Panc1 (cell line): ENCODE measurements around the gene NRP1. TPM values are rescaled to one million over a fixed set of nuclear protein-coding genes. Genes with fewer than 3 reads are reported as not detected.

ENCODE experiments used
- ATAC-seq: fragments of 200-7000 bp; cut with Tn5 transposase; 2 replicates; pipeline ENCODE4 v1.9.1; 2020; ENCODE audit warnings: mild to moderate bottlenecking, moderate library complexity
- BruUV-seq: library from RNA; stranded (reverse); fragments of 400-500 nt; replicated peaks from 2 replicates; lab custom pipeline; 2021; lab: Mats Ljungman, UMichigan
- CTCF ChIA-PET: fragments of 300-600 bp; sonication (Branson Sonifier 250); formaldehyde crosslinking; loops from one replicate; lab custom pipeline; 2022; ENCODE audit warnings: antibody characterized with exemption; lab: Charles Lee
- POLR2A ChIA-PET: fragments of 300-600 bp; sonication (Branson Sonifier 250); formaldehyde crosslinking; loops from one replicate; lab custom pipeline; 2022; ENCODE audit warnings: antibody characterized with exemption; lab: Charles Lee
- DNase-seq: peaks from one replicate; pipeline ENCODE4 v3.0.0-alpha.2; 2010; ENCODE audit warnings: low read depth, low spot score
- H3K27ac ChIP-seq: 2 replicates; pipeline ENCODE4 v1.5.1; 2011; ENCODE audit warnings: mild to moderate bottlenecking, low read length, inconsistent platforms
- H3K27me3 ChIP-seq: fragments of 200-500 bp; sonication (Bioruptor generic); 2 replicates; pipeline ENCODE4 v1.6.0; 2014; ENCODE audit warnings: low read length, inconsistent platforms; ENCODE audit not compliant: control insufficient read depth, insufficient read depth
- H3K36me3 ChIP-seq: fragments of 200-500 bp; sonication (Bioruptor generic); 2 replicates; pipeline ENCODE4 v1.5.1; 2014; ENCODE audit warnings: inconsistent platforms, mild to moderate bottlenecking, low read length, moderate library complexity; ENCODE audit not compliant: control insufficient read depth, insufficient read depth
- H3K4me1 ChIP-seq: 2 replicates; pipeline ENCODE4 v1.5.1; 2011; ENCODE audit warnings: inconsistent platforms, mild to moderate bottlenecking, low read length, moderate library complexity; ENCODE audit not compliant: control insufficient read depth, insufficient read depth
- H3K4me3 ChIP-seq, 2 experiments: 2 replicates each; pipeline ENCODE4 v1.5.1; 2011 to 2012; ENCODE audit warnings: low read depth in 2 of 2, low read length in 2 of 2, mild to moderate bottlenecking in 2 of 2, inconsistent platforms in 1 of 2, moderate library complexity in 1 of 2
- H3K9me3 ChIP-seq: fragments of 200-500 bp; sonication (Bioruptor generic); 2 replicates; pipeline ENCODE4 v1.5.1; 2014; ENCODE audit warnings: low read depth, mild to moderate bottlenecking, inconsistent platforms, low read length, moderate library complexity; ENCODE audit not compliant: control insufficient read depth, insufficient read depth
- POLR2AphosphoS5 ChIP-seq: IDR thresholded peaks from 2 replicates; pipeline ENCODE4 v1.6.1; 2012; ENCODE audit warnings: mild to moderate bottlenecking, low read depth, low read length, moderate library complexity
- SIN3A ChIP-seq: IDR thresholded peaks from 2 replicates; pipeline ENCODE4 v1.6.1; 2012; ENCODE audit warnings: low read depth, mild to moderate bottlenecking, low read length, moderate library complexity, borderline replicate concordance; ENCODE audit not compliant: insufficient read depth
- TCF7L2 ChIP-seq: IDR thresholded peaks from 2 replicates; pipeline ENCODE4 v1.6.1; 2011; ENCODE audit warnings: mild to moderate bottlenecking, low read depth, low read length, inconsistent platforms
- in situ Hi-C: cut with HindIII; loops from 2 replicates; pipeline ENCODE4 v1.10.0; 2016; ENCODE audit warnings: low sequenced_read_pairs, low pct_unique_long_range_greater_than_20kb
- intact Hi-C: fragments of 100-400 bp; cut with micrococcal nuclease; formaldehyde crosslinking; loops from one replicate; pipeline ENCODE4 v1.10.0; 2022; ENCODE audit not compliant: unreplicated experiment
- total RNA-seq: library from RNA; stranded (reverse); gene quantifications from one replicate; pipeline ENCODE4 v1.2.1, GENCODE V29; 2021; ENCODE audit not compliant: unreplicated experiment
- TF ChIP-seq, protein P1 (sequence below): fragments of 450-650 bp; IDR thresholded peaks from 2 replicates; pipeline ENCODE4 v1.5.1; 2017; ENCODE audit warnings: mild to moderate bottlenecking
- TF ChIP-seq, protein P2 (sequence below), 2 experiments: IDR thresholded peaks; 2 replicates each; pipeline ENCODE4 v1.6.1; 2011 to 2012; ENCODE audit warnings: low read depth in 2 of 2, control low read depth in 1 of 2, low read length in 1 of 2, mild to moderate bottlenecking in 1 of 2, moderate library complexity in 1 of 2; ENCODE audit not compliant: insufficient read depth in 1 of 2

Gene NRP1
- total RNA-seq, 1 experiment from 2014 or later = 93.4 TPM

DNA sequence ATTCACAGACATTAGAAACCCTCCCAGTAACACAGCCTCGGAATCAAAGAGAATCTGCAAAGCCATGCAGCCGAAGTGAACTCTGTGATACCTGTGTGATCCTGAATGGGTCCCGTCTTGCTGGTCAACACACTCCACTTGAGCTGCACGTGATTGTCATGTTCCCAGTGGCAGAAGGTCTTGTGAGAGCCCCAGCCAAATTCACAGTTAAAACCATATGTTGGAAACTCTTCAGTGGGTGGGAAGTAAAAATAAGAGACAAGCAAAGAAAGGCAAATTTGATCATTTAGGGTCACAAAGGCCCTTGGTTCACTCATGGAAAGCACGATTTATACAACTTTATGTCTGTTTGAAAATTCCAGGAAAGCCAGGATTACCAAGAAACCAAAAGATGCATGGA is 142.3 kb downstream of the NRP1 start:
- H3K9me3 ChIP-seq = no peaks in the 10 kb centered on the region
- DNase-seq (no peak), ATAC-seq (no peak)
- H3K36me3 ChIP-seq = no peaks in the 10 kb centered on the region; the same call in 1 of the 2 replicates
- ChIA-PET POLR2A (no interaction called here), CTCF (no interaction called here)
- in situ Hi-C loops (no loop called here), intact Hi-C loops (no loop called here)
- no peak overlapping the region for H3K4me3 ChIP-seq
- H3K4me1 ChIP-seq = peaks cover 42% of the 10 kb centered on the region
- TF ChIP-seq, protein P1, sequence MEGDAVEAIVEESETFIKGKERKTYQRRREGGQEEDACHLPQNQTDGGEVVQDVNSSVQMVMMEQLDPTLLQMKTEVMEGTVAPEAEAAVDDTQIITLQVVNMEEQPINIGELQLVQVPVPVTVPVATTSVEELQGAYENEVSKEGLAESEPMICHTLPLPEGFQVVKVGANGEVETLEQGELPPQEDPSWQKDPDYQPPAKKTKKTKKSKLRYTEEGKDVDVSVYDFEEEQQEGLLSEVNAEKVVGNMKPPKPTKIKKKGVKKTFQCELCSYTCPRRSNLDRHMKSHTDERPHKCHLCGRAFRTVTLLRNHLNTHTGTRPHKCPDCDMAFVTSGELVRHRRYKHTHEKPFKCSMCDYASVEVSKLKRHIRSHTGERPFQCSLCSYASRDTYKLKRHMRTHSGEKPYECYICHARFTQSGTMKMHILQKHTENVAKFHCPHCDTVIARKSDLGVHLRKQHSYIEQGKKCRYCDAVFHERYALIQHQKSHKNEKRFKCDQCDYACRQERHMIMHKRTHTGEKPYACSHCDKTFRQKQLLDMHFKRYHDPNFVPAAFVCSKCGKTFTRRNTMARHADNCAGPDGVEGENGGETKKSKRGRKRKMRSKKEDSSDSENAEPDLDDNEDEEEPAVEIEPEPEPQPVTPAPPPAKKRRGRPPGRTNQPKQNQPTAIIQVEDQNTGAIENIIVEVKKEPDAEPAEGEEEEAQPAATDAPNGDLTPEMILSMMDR = no peak
- TF ChIP-seq SIN3A = no peak
- no TSS peak for BruUV-seq
- peak overlapping the region; percentile 92 for H3K27ac ChIP-seq
- H3K27me3 ChIP-seq = no peaks in the 10 kb centered on the region

DNA sequence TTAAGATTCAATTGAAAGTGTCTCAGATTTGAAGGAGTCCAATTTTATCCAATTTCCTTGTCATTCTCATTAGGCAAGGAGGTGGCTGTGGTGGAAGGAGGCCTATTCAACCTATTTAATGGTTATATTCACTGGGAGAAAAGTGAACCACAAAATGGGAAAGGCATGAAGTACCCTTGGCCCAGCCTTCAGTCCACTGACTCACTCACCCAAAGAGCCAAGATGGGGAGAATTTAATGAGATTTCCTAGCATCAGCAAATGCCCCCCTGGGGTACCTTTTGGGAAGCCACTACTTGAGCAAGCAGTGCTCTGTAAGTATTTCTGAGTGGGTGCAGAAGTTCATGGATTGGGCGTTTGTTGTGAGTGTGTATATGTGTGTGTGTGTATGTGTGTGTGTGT is 144.1 kb downstream of the NRP1 start:
- ATAC-seq (no peak), DNase-seq (no peak)
- ChIA-PET POLR2A (no interaction called here), CTCF (no interaction called here)
- H3K27me3 ChIP-seq = no peaks in the 10 kb centered on the region
- peaks cover 29% of the 10 kb centered on the region for H3K4me1 ChIP-seq
- BruUV-seq = no TSS peak
- in situ Hi-C loops = no loop called here
- no peaks in the 10 kb centered on the region; the same call in 1 of the 2 replicates for H3K36me3 ChIP-seq
- no peak for TF ChIP-seq POLR2AphosphoS5
- no peak for TF ChIP-seq TCF7L2
- TF ChIP-seq, protein P2, sequence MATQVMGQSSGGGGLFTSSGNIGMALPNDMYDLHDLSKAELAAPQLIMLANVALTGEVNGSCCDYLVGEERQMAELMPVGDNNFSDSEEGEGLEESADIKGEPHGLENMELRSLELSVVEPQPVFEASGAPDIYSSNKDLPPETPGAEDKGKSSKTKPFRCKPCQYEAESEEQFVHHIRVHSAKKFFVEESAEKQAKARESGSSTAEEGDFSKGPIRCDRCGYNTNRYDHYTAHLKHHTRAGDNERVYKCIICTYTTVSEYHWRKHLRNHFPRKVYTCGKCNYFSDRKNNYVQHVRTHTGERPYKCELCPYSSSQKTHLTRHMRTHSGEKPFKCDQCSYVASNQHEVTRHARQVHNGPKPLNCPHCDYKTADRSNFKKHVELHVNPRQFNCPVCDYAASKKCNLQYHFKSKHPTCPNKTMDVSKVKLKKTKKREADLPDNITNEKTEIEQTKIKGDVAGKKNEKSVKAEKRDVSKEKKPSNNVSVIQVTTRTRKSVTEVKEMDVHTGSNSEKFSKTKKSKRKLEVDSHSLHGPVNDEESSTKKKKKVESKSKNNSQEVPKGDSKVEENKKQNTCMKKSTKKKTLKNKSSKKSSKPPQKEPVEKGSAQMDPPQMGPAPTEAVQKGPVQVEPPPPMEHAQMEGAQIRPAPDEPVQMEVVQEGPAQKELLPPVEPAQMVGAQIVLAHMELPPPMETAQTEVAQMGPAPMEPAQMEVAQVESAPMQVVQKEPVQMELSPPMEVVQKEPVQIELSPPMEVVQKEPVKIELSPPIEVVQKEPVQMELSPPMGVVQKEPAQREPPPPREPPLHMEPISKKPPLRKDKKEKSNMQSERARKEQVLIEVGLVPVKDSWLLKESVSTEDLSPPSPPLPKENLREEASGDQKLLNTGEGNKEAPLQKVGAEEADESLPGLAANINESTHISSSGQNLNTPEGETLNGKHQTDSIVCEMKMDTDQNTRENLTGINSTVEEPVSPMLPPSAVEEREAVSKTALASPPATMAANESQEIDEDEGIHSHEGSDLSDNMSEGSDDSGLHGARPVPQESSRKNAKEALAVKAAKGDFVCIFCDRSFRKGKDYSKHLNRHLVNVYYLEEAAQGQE (IDR thresholded peaks at IDR 0.05; ENCODE audit: insufficient read depth in 1 of 2, low read depth in 2 of 2, low read length in 1 of 2) = no peak
- TF ChIP-seq, protein P1 = no peak
- no peak for TF ChIP-seq SIN3A
- no peak overlapping the region for H3K4me3 ChIP-seq
- intact Hi-C loops = no loop called here
- peak overlapping the region; percentile 77 for H3K27ac ChIP-seq
- H3K9me3 ChIP-seq = no peaks in the 10 kb centered on the region
